Liver (tissue), 9 donors: Measurements from ENCODE around the gene ARFGAP3. TPM values are rescaled to one million over a fixed set of nuclear protein-coding genes. Genes with fewer than 3 reads are reported as not detected.

Source experiments
- DNase-seq: peaks from one replicate; pipeline ENCODE4 v3.0.0-alpha.2; 2017; ENCODE audit warnings: low spot score
- H3K27ac ChIP-seq, 2 donors: one replicate each; pipeline ENCODE4 v1.7.0; 2013; ENCODE audit warnings: inconsistent platforms in 2 of 2, low read length in 2 of 2, control low read depth in 1 of 2, low read depth in 1 of 2, mild to moderate bottlenecking in 1 of 2
- H3K27me3 ChIP-seq, 4 donors: one replicate each; pipeline versions ENCODE4 v1.6.1 to v1.7.0; 2013; ENCODE audit warnings: low read length in 3 of 4, inconsistent platforms in 1 of 4, mild to moderate bottlenecking in 1 of 4, moderate library complexity in 1 of 4; ENCODE audit not compliant: control insufficient read depth in 4 of 4, insufficient read depth in 4 of 4
- H3K36me3 ChIP-seq, 4 donors: one replicate each; pipeline versions ENCODE4 v1.6.1 to v1.7.0; 2013; ENCODE audit warnings: low read length in 3 of 4, mild to moderate bottlenecking in 3 of 4, low read depth in 1 of 4, moderate library complexity in 1 of 4; ENCODE audit not compliant: control insufficient read depth in 4 of 4, insufficient read depth in 3 of 4
- H3K4me1 ChIP-seq, 4 donors: one replicate each; pipeline versions ENCODE4 v1.6.1 to v1.7.0; 2013; ENCODE audit warnings: low read length in 3 of 4, mild to moderate bottlenecking in 3 of 4, moderate library complexity in 1 of 4; ENCODE audit not compliant: control insufficient read depth in 4 of 4, insufficient read depth in 4 of 4
- H3K4me3 ChIP-seq, 3 donors: one replicate each; pipeline versions ENCODE4 v1.6.1 to v1.7.0; 2013; ENCODE audit warnings: low read length in 3 of 3, control low read depth in 1 of 3, low read depth in 1 of 3, mild to moderate bottlenecking in 1 of 3
- H3K9ac ChIP-seq, 2 donors: one replicate each; pipeline ENCODE4 v1.7.0; 2013; ENCODE audit warnings: low read length in 2 of 2, mild to moderate bottlenecking in 2 of 2, moderate library complexity in 2 of 2, control low read depth in 1 of 2, low read depth in 1 of 2
- H3K9me3 ChIP-seq, 4 donors: one replicate each; pipeline versions ENCODE4 v1.6.1 to v1.7.0; 2013; ENCODE audit warnings: low read length in 3 of 4; ENCODE audit not compliant: control insufficient read depth in 4 of 4
- ATF3 ChIP-seq: IDR thresholded peaks from 2 replicates; pipeline ENCODE4 v1.6.1; 2016; ENCODE audit warnings: antibody characterized with exemption
- CTCF ChIP-seq: fragments of 150-350 bp; IDR thresholded peaks from 2 replicates; pipeline ENCODE4 v1.5.1; 2017; ENCODE audit warnings: improper control_type of control experiment, low read depth, low read length; ENCODE audit not compliant: missing input control
- EGR1 ChIP-seq, 2 donors: IDR thresholded peaks; 2 replicates each; pipeline ENCODE4 v1.6.1; 2016 to 2018; ENCODE audit warnings: antibody characterized with exemption in 2 of 2, low read depth in 2 of 2
- FOXA1 ChIP-seq: IDR thresholded peaks from 2 replicates; pipeline ENCODE4 v1.6.1; 2016; ENCODE audit warnings: antibody characterized with exemption
- FOXA2 ChIP-seq: IDR thresholded peaks from 2 replicates; pipeline ENCODE4 v1.6.1; 2016; ENCODE audit warnings: antibody characterized with exemption
- GABPA ChIP-seq, 2 donors: IDR thresholded peaks in 1 of 2; conservative IDR thresholded peaks in 1 of 2; 2 replicates each; pipeline ENCODE4 v1.6.1; 2016; ENCODE audit warnings: antibody characterized with exemption in 2 of 2, mild to moderate bottlenecking in 1 of 2, moderate library complexity in 1 of 2
- HNF4A ChIP-seq, 2 donors: conservative IDR thresholded peaks; 2 replicates each; pipeline ENCODE4 v1.6.1; 2016; ENCODE audit warnings: antibody characterized with exemption in 2 of 2, mild to moderate bottlenecking in 2 of 2
- HNF4G ChIP-seq: IDR thresholded peaks from 2 replicates; pipeline ENCODE4 v1.6.1; 2016; ENCODE audit warnings: antibody characterized with exemption
- JUND ChIP-seq, 2 donors: IDR thresholded peaks; 2 replicates each; pipeline ENCODE4 v1.6.1; 2016; ENCODE audit warnings: antibody characterized with exemption in 2 of 2
- MAX ChIP-seq: IDR thresholded peaks from 2 replicates; pipeline ENCODE4 v1.6.1; 2016; ENCODE audit warnings: antibody characterized with exemption
- NR2F2 ChIP-seq: IDR thresholded peaks from 2 replicates; pipeline ENCODE4 v1.6.1; 2016; ENCODE audit warnings: antibody characterized with exemption
- RAD21 ChIP-seq, 2 donors: IDR thresholded peaks; 2 replicates each; pipeline ENCODE4 v1.6.1; 2016; ENCODE audit warnings: antibody characterized with exemption in 2 of 2, mild to moderate bottlenecking in 2 of 2
- REST ChIP-seq: IDR thresholded peaks from 2 replicates; pipeline ENCODE4 v1.6.1; 2016; ENCODE audit warnings: antibody characterized with exemption, mild to moderate bottlenecking
- RXRA ChIP-seq, 2 donors: IDR thresholded peaks; 2 replicates each; pipeline ENCODE4 v1.6.1; 2017 to 2018; ENCODE audit warnings: antibody characterized with exemption in 2 of 2, mild to moderate bottlenecking in 1 of 2
- SP1 ChIP-seq: IDR thresholded peaks from 2 replicates; pipeline ENCODE4 v1.6.1; 2018; ENCODE audit warnings: antibody characterized with exemption, mild to moderate bottlenecking
- TAF1 ChIP-seq: conservative IDR thresholded peaks from 2 replicates; pipeline ENCODE4 v1.6.1; 2016; ENCODE audit warnings: antibody characterized with exemption, mild to moderate bottlenecking
- YY1 ChIP-seq: IDR thresholded peaks from 2 replicates; pipeline ENCODE4 v1.6.1; 2016; ENCODE audit warnings: antibody characterized with exemption, mild to moderate bottlenecking
- ZBTB33 ChIP-seq: IDR thresholded peaks from 2 replicates; pipeline ENCODE4 v1.6.1; 2016; ENCODE audit warnings: antibody characterized with exemption
- WGBS: extraction: QIAGEN DNeasy Blood & Tissue Kit; methylation state at CpG from one replicate; pipeline ENCODE4 v1.1.7; 2013; 5-methylcytosine and 5-hydroxymethylcytosine counted together
- polyA plus RNA-seq, 2 donors: library from polyadenylated mRNA; stranded (reverse) in 1 of 2; unstranded in 1 of 2; fragments of 200-250 nt in 1 of 2; fragments of >200 nt in 1 of 2; fragmentation: Nextera tagmentation in 1 of 2; extraction: Ambion mirVana in 1 of 2; gene quantifications; one replicate each; pipeline versions ENCODE4 v1.2.1 to v1.2.3, GENCODE V29; 2013 to 2015
- total RNA-seq, 2 donors: library from RNA; depleted of rRNA; stranded (reverse); fragments of >200 nt; gene quantifications; one replicate each; pipeline ENCODE4 v1.2.3, GENCODE V29; 2014
- donor health status: healthy.
- donor health status: healthy.
- donor health status: healthy.
- donor health status: healthy.
- donor health status: healthy.

ARFGAP3 gene
- total and polyA plus RNA-seq, 4 donors: 18.2 to 55.1 (median 27.5) TPM

GRCh38 chr22:42791721-42792452 is 65.2 kb downstream of the ARFGAP3 start:
- 76% methylated on average over 20 of the region's 20 CpGs for WGBS
- DNase-seq: no peak
- Histone ChIP-seq H3K9ac (no peak overlapping the region), H3K4me1 (no peaks in the 10 kb centered on the region), H3K27me3 (no peaks in the 10 kb centered on the region), H3K4me3 (no peak overlapping the region), H3K9me3 (no peaks in the 10 kb centered on the region), H3K36me3 (peaks cover 2 to 9% (median 5%) of the 10 kb centered on the region in 4 donors), H3K27ac (no peak overlapping the region)
- TF ChIP-seq GABPA (IDR thresholded peaks at IDR 0.05 in 1 of 2, conservative IDR thresholded peaks at IDR 0.05 in 1 of 2): no peak
- TF ChIP-seq FOXA1: no peak
- no peak for TF ChIP-seq TAF1
- no peak for TF ChIP-seq YY1
- no peak for TF ChIP-seq FOXA2
- no peak for TF ChIP-seq EGR1 (IDR thresholded peaks at IDR 0.05; ENCODE audit: low read depth in 2 of 2)
- TF ChIP-seq NR2F2: no peak
- no peak for TF ChIP-seq MAX
- no peak for TF ChIP-seq ATF3
- no peak for TF ChIP-seq CTCF
- TF ChIP-seq SP1: no peak
- no peak for TF ChIP-seq RXRA (IDR thresholded peaks at IDR 0.05)
- no peak for TF ChIP-seq JUND (IDR thresholded peaks at IDR 0.05)
- TF ChIP-seq HNF4G: no peak
- no peak for TF ChIP-seq HNF4A (conservative IDR thresholded peaks at IDR 0.05)
- TF ChIP-seq REST: no peak
- TF ChIP-seq RAD21 (IDR thresholded peaks at IDR 0.05): no peak
- TF ChIP-seq ZBTB33: no peak
